H1 (cell line): Measurements from ENCODE around the gene DCUN1D2. TPM values are rescaled to one million over a fixed set of nuclear protein-coding genes. Genes with fewer than 3 reads are reported as not detected.

Experiments
- CTCF ChIA-PET: fragments of 300-600 bp; sonication (Branson Sonifier 250); formaldehyde crosslinking; loops from one replicate; lab custom pipeline; 2021; ENCODE audit not compliant: partially characterized antibody; lab: Charles Lee
- POLR2A ChIA-PET: fragments of 300-600 bp; sonication (Branson Sonifier 250); formaldehyde crosslinking; loops from one replicate; lab custom pipeline; 2021; ENCODE audit warnings: inconsistent platforms; ENCODE audit not compliant: partially characterized antibody; lab: Charles Lee
- DNase-seq, 2 experiments: peaks; one replicate each; pipeline versions ENCODE4 v3.0.0 to v3.0.0-alpha.2; 2010 to 2022; ENCODE audit warnings: low spot score in 2 of 2, low read depth in 1 of 2, mixed read lengths in 1 of 2
- FAIRE-seq: peaks from 2 replicates; lab custom pipeline; 2011; peaks lifted over from hg19 to GRCh38; lab: Jason Lieb, UNC
- H2AFZ ChIP-seq: 2 replicates; pipeline ENCODE4 v1.8.1; 2012; ENCODE audit warnings: low read length, inconsistent platforms
- H2AK5ac ChIP-seq: 2 replicates; pipeline ENCODE4 v1.6.1; 2013; ENCODE audit warnings: low read depth, low read length
- H2BK120ac ChIP-seq: replicated peaks from 2 replicates; pipeline ENCODE3; 2013; ENCODE audit warnings: low read depth, low read length, inconsistent platforms
- H2BK12ac ChIP-seq: 2 replicates; pipeline ENCODE4 v1.6.1; 2013; ENCODE audit warnings: low read depth, low read length
- H2BK15ac ChIP-seq: 2 replicates; pipeline ENCODE4 v1.6.1; 2013; ENCODE audit warnings: low read length
- H2BK20ac ChIP-seq: 2 replicates; pipeline ENCODE4 v1.6.1; 2013; ENCODE audit warnings: low read length
- H2BK5ac ChIP-seq: 2 replicates; pipeline ENCODE4 v1.6.1; 2013; ENCODE audit warnings: low read depth, low read length
- H3K14ac ChIP-seq: 2 replicates; pipeline ENCODE4 v1.6.1; 2013; ENCODE audit warnings: inconsistent platforms; ENCODE audit not compliant: insufficient read length
- H3K18ac ChIP-seq: 2 replicates; pipeline ENCODE4 v1.6.1; 2013; ENCODE audit warnings: low read length; ENCODE audit errors: extremely low read depth
- H3K23ac ChIP-seq: 2 replicates; pipeline ENCODE4 v1.6.1; 2013; ENCODE audit warnings: inconsistent platforms; ENCODE audit not compliant: insufficient read length
- H3K23me2 ChIP-seq: 2 replicates; pipeline ENCODE4 v1.6.1; 2013; ENCODE audit warnings: low read depth, low read length
- H3K27ac ChIP-seq: 2 replicates; pipeline ENCODE4 v1.6.1; 2011; ENCODE audit warnings: low read depth, low read length, inconsistent platforms
- H3K27me3 ChIP-seq, 4 experiments: replicated peaks in 1 of 4; 1 replicate in 1 of 4; 2 replicates in 3 of 4; pipeline versions ENCODE4 v1.6.1 to v1.8.1; 2011 to 2013; ENCODE audit warnings: low read length in 3 of 4, mild to moderate bottlenecking in 3 of 4, inconsistent platforms in 2 of 4, mixed read lengths in 2 of 4, moderate library complexity in 1 of 4; ENCODE audit not compliant: control insufficient read depth in 3 of 4, insufficient read depth in 3 of 4; ENCODE audit errors: extremely low read depth in 1 of 4
- H3K36me3 ChIP-seq, 4 experiments: 2 replicates each; pipeline versions ENCODE4 v1.6.1 to v1.8.1; 2011 to 2013; ENCODE audit warnings: mild to moderate bottlenecking in 4 of 4, low read length in 3 of 4, moderate library complexity in 2 of 4, control low read depth in 1 of 4, inconsistent platforms in 1 of 4; ENCODE audit not compliant: insufficient read depth in 4 of 4, control insufficient read depth in 2 of 4
- H3K4ac ChIP-seq: replicated peaks from 2 replicates; pipeline ENCODE3; 2013; ENCODE audit warnings: low read length, low read depth, mixed read lengths, inconsistent platforms; ENCODE audit not compliant: insufficient read length
- H3K4me1 ChIP-seq, 4 experiments: replicated peaks in 1 of 4; 1 replicate in 1 of 4; 2 replicates in 3 of 4; pipeline versions ENCODE4 v1.6.1 to v1.8.1; 2011 to 2013; ENCODE audit warnings: low read length in 3 of 4, inconsistent platforms in 2 of 4, mixed read lengths in 1 of 4; ENCODE audit not compliant: insufficient read depth in 4 of 4, control insufficient read depth in 3 of 4
- H3K4me2 ChIP-seq, 2 experiments: 2 replicates each; pipeline versions ENCODE4 v1.6.1 to v1.8.1; 2011 to 2013; ENCODE audit warnings: low read depth in 2 of 2, low read length in 2 of 2, control low read depth in 1 of 2, inconsistent platforms in 1 of 2, mild to moderate bottlenecking in 1 of 2; ENCODE audit not compliant: insufficient read depth in 1 of 2
- H3K4me3 ChIP-seq, 4 experiments: fragments of 200-600, 300-600 bp in 1 of 4; sonication (generic), shearing (Covaris generic), sonication (Bioruptor Twin) in 1 of 4; 2 replicates each; pipeline versions ENCODE4 v1.5.1 to v1.8.1; 2011 to 2016; ENCODE audit warnings: low read length in 4 of 4, low read depth in 3 of 4, control low read depth in 2 of 4, inconsistent platforms in 2 of 4, mild to moderate bottlenecking in 2 of 4, mixed read lengths in 1 of 4, moderate library complexity in 1 of 4; ENCODE audit not compliant: insufficient read depth in 2 of 4; ENCODE audit errors: extremely low read depth in 1 of 4
- H3K56ac ChIP-seq: replicated peaks from 2 replicates; pipeline ENCODE3; 2013; ENCODE audit warnings: low read depth, mild to moderate bottlenecking, mixed read lengths, low read length, inconsistent platforms; ENCODE audit not compliant: insufficient read length
- H3K79me1 ChIP-seq: 2 replicates; pipeline ENCODE4 v1.6.1; 2013; ENCODE audit warnings: low read depth, low read length, control low read depth
- H3K79me2 ChIP-seq, 2 experiments: 2 replicates each; pipeline versions ENCODE4 v1.6.1 to v1.8.1; 2012 to 2013; ENCODE audit warnings: low read length in 2 of 2, mild to moderate bottlenecking in 2 of 2, inconsistent platforms in 1 of 2; ENCODE audit not compliant: insufficient read depth in 2 of 2, control insufficient read depth in 1 of 2
- H3K9ac ChIP-seq, 4 experiments: replicated peaks in 1 of 4; 1 replicate in 1 of 4; 2 replicates in 3 of 4; pipeline versions ENCODE4 v1.6.1 to v1.8.1; 2011 to 2013; ENCODE audit warnings: low read depth in 3 of 4, low read length in 3 of 4, control low read depth in 2 of 4, mild to moderate bottlenecking in 2 of 4, moderate library complexity in 2 of 4, inconsistent platforms in 1 of 4; ENCODE audit errors: extremely low read depth in 1 of 4
- H3K9me3 ChIP-seq, 2 experiments: 2 replicates each; pipeline versions ENCODE4 v1.6.1 to v1.8.1; 2012 to 2013; ENCODE audit warnings: mild to moderate bottlenecking in 2 of 2, moderate library complexity in 2 of 2, control low read depth in 1 of 2, inconsistent platforms in 1 of 2, low read depth in 1 of 2, low read length in 1 of 2, mixed read lengths in 1 of 2; ENCODE audit not compliant: insufficient read depth in 2 of 2
- H4K20me1 ChIP-seq, 2 experiments: replicated peaks in 1 of 2; 2 replicates each; pipeline versions ENCODE3 to v1.8.1; 2011 to 2013; ENCODE audit warnings: inconsistent platforms in 2 of 2, low read length in 2 of 2, mild to moderate bottlenecking in 1 of 2; ENCODE audit not compliant: insufficient read depth in 2 of 2, control insufficient read depth in 1 of 2
- H4K5ac ChIP-seq: 2 replicates; pipeline ENCODE4 v1.6.1; 2013; ENCODE audit warnings: low read length, low read depth, mixed read lengths, inconsistent platforms; ENCODE audit not compliant: insufficient read length
- H4K8ac ChIP-seq: 2 replicates; pipeline ENCODE4 v1.8.0; 2013; ENCODE audit warnings: mild to moderate bottlenecking, moderate library complexity, low read length, inconsistent platforms; ENCODE audit not compliant: insufficient read depth; ENCODE audit errors: extremely low read depth
- H4K91ac ChIP-seq: replicated peaks from 2 replicates; pipeline ENCODE3; 2013; ENCODE audit warnings: low read length, mixed read lengths, inconsistent platforms; ENCODE audit not compliant: insufficient read length
- ASH2L ChIP-seq: fragments of 200-600, 300-600 bp; sonication (generic); IDR thresholded peaks from one replicate; pipeline ENCODE4 v1.7.1; 2017; ENCODE audit warnings: low read length
- BACH1 ChIP-seq: IDR thresholded peaks from 2 replicates; pipeline ENCODE4 v1.6.1; 2012; ENCODE audit warnings: low read length, improper control_type of control experiment
- CBX5 ChIP-seq: fragments of 300-800, 300-1000 bp; sonication (generic); IDR thresholded peaks from 2 replicates; pipeline ENCODE4 v1.7.1; 2016; ENCODE audit warnings: antibody characterized with exemption, low read length, low read depth
- CHD1 ChIP-seq: IDR thresholded peaks from 2 replicates; pipeline ENCODE4 v1.6.1; 2012; ENCODE audit warnings: low read depth, low read length, improper control_type of control experiment
- EGR1 ChIP-seq: IDR thresholded peaks from 2 replicates; pipeline ENCODE4 v1.6.1; 2011; ENCODE audit warnings: low read depth, low read length, borderline replicate concordance
- EP300 ChIP-seq, 2 experiments: IDR thresholded peaks; 1 replicate in 1 of 2; 2 replicates in 1 of 2; pipeline ENCODE4 v1.6.1; 2011 to 2012; ENCODE audit warnings: low read depth in 2 of 2, low read length in 2 of 2, mild to moderate bottlenecking in 2 of 2, borderline replicate concordance in 1 of 2, inconsistent platforms in 1 of 2, moderate library complexity in 1 of 2
- JUN ChIP-seq: IDR thresholded peaks from 2 replicates; pipeline ENCODE4 v1.6.1; 2011; ENCODE audit warnings: low read depth, mild to moderate bottlenecking, improper control_type of control experiment, low read length
- PHF8 ChIP-seq: fragments of 200-600 bp; sonication (generic); conservative IDR thresholded peaks from 2 replicates; pipeline ENCODE4 v1.7.1; 2012; ENCODE audit warnings: low read depth, mild to moderate bottlenecking, inconsistent platforms, low read length, moderate library complexity
- SIX5 ChIP-seq: IDR thresholded peaks from 2 replicates; pipeline ENCODE4 v1.6.1; 2011; ENCODE audit warnings: mild to moderate bottlenecking, low read depth, low read length
- TCF12 ChIP-seq: IDR thresholded peaks from 2 replicates; pipeline ENCODE4 v1.6.1; 2011; ENCODE audit warnings: low read depth, mild to moderate bottlenecking, low read length
- USF2 ChIP-seq: IDR thresholded peaks from 2 replicates; pipeline ENCODE4 v1.6.1; 2011; ENCODE audit warnings: low read length, improper control_type of control experiment
- YY1 ChIP-seq: IDR thresholded peaks from 2 replicates; pipeline ENCODE4 v1.6.1; 2011; ENCODE audit warnings: low read depth, mild to moderate bottlenecking, low read length
- WGBS, 2 experiments: shearing (Covaris generic) in 1 of 2; methylation state at CpG; one replicate each; pipeline versions ENCODE4 v1.1.6 to v1.1.7; 2013 to 2015; ENCODE audit warnings: low lambda C conversion rate in 2 of 2, mixed read lengths in 2 of 2, inconsistent platforms in 1 of 2, low coverage in 1 of 2, missing lambda C conversion rate in 1 of 2; ENCODE audit not compliant: insufficient replicate concordance in 2 of 2, insufficient coverage in 1 of 2, insufficient read length in 1 of 2; ENCODE audit errors: extremely low coverage in 1 of 2, missing lambda C conversion rate in 1 of 2; 5-methylcytosine and 5-hydroxymethylcytosine counted together
- polyA plus RNA-seq, 7 experiments: library from polyadenylated mRNA; depleted of rRNA in 3 of 7; stranded (reverse) in 5 of 7; unstranded in 2 of 7; fragments of >200 nt in 5 of 7; fragments of 200-250 nt in 2 of 7; gene quantifications; 1 replicate in 5 of 7; 2 replicates in 1 of 7; 4 replicates in 1 of 7; pipeline versions ENCODE4 v1.2.1 to v1.2.3, GENCODE V29; 2011 to 2013; ENCODE audit warnings: missing spikeins in 2 of 7, mixed read lengths in 2 of 7
- total RNA-seq: library from RNA; stranded (reverse); fragmentation: NEBNext Ultra II Directional; extraction: Animal tissue kit (Norgen Biotek cat#: 25700); gene quantifications from 2 replicates; pipeline ENCODE4 v1.2.1, GENCODE V29; 2021

The DCUN1D2 gene
- total and polyA plus RNA-seq, 2 of the 8 experiments (the other 6 are each of a cell fraction or from before 2014, with no cell fraction given) = 19.5 to 35.3 TPM

DNA sequence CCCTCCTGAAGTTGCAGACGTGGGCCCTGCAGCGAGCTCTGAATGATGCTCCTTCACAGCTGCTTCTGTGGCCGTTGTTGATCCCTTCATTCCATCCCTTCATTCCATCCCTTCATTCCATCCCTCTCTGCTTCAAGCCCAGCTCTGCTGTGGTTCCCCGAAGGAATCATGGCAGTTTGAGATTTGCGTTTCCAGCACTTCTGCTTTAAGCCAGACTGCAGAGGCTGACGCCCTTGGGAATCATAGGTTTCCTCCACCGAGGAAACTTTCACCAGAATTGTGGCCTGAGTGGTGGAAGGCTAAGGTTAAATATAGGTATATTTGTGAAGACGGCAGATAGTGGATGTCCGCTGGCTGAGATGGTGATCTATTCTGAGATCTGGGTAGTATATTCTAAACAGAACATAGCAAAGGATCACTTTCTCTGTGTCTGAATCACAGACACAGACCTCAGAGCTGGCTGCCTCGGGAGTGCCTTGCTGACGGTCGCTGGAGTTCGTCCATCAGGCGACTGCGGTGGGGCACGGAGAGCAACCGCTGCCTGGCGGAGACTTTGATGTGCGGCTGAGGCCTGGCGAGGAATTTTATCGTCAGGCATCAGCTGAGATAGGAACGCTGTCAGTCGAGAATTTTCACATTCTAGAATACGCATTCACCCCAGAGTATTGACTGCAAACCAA lies 42.8 kb upstream of the DCUN1D2 start:
- Histone ChIP-seq H3K23me2 (peaks cover 2% of the 10 kb centered on the region), H3K14ac (no peak overlapping the region), H3K36me3 (peaks cover 0 to 14% (median 5%) of the 10 kb centered on the region in 4 experiments; a peak in 4 of 8 replicates), H2BK15ac (no peak overlapping the region), H3K27ac (no peak overlapping the region), H2BK20ac (no peak overlapping the region), H3K9ac (no peak overlapping the region), H3K18ac (no peak overlapping the region), H2BK5ac (no peak overlapping the region), H3K9me3 (no peaks in the 10 kb centered on the region), H2AFZ (no peak overlapping the region), H4K20me1 (peaks cover 8 to 17% of the 10 kb centered on the region in 2 experiments), H3K27me3 (no peaks in the 10 kb centered on the region), H3K4me1 (peaks cover 0 to 14% (median 9%) of the 10 kb centered on the region in 4 experiments; a peak in 6 of 7 replicates), H3K4me2 (no peak overlapping the region), H3K23ac (no peak overlapping the region), H4K91ac (no peak overlapping the region), H3K79me1 (peaks cover 6% of the 10 kb centered on the region), H3K56ac (no peak overlapping the region), H3K79me2 (no peaks in the 10 kb centered on the region), H4K5ac (no peak overlapping the region), H2BK120ac (no peak overlapping the region), H4K8ac (no peak overlapping the region), H2BK12ac (no peak overlapping the region), H2AK5ac (no peak overlapping the region), H3K4ac (no peak overlapping the region), H3K4me3 (no peak overlapping the region)
- FAIRE-seq (no peak), DNase-seq (no peak)
- WGBS, 2 experiments = 91% methylated on average over 24 of the region's 24 CpGs; no CpG with 5 or more reads in 1 of the 2 experiments
- CTCF ChIA-PET = interaction anchor here (0.8 to 2.1 kb wide), 7 partner anchors 9 to 160 kb away, joined by 3 to 15 read pairs (median 3); no protein-coding TSS in a partner anchor
- POLR2A ChIA-PET = interaction anchor here (1.3 to 2.1 kb wide), 2 partner anchors 29 to 43 kb away, joined by 4 to 7 read pairs; partner anchors contain the start of gene DCUN1D2
- no peak for TF ChIP-seq TCF12
- TF ChIP-seq CHD1 = no peak
- TF ChIP-seq BACH1 = no peak
- no peak for TF ChIP-seq USF2
- TF ChIP-seq EP300 (IDR thresholded peaks at IDR 0.05; ENCODE audit: borderline replicate concordance in 1 of 2, low read depth in 2 of 2, low read length in 2 of 2) = no peak
- TF ChIP-seq ASH2L = no peak
- no peak for TF ChIP-seq YY1
- TF ChIP-seq JUN = no peak
- TF ChIP-seq CBX5 = no peak
- TF ChIP-seq SIX5 = no peak
- TF ChIP-seq PHF8 = no peak
- TF ChIP-seq EGR1 = no peak
